ENCODE measurements around the gene EVC2. TPM values are rescaled to one million over a fixed set of nuclear protein-coding genes. Genes with fewer than 3 reads are reported as not detected.

Gene EVC2
- total and polyA plus RNA-seq, 9 of the 15 experiments (the other 6 are each of a cell fraction or from before 2014, with no cell fraction given): 0.03 to 0.55 (median 0.38) TPM; not detected in 1

GRCh38 chr4:5527211-5527610 lies 181.1 kb downstream of the EVC2 start:
- Histone ChIP-seq H3K79me2 (ENCODE audit: control insufficient read depth, insufficient read depth, low read length) (no peaks in the 10 kb centered on the region), H3K4me2 (ENCODE audit: insufficient read depth, low read length) (no peak overlapping the region), H4K20me1 (replicated peaks; ENCODE audit: control insufficient read depth, insufficient read depth, low read length) (no peaks in the 10 kb centered on the region), H3K27me3 (ENCODE audit: control insufficient read depth in 2 of 2, insufficient read depth in 2 of 2, low read length in 2 of 2) (0 out of 5 replicates have a peak, but pooled peaks cover 0 to 3% of the 10 kb centered on the region in 2 experiments), H3K36me3 (ENCODE audit: control insufficient read depth, insufficient read depth, low read length) (no peaks in the 10 kb centered on the region), H3K4me1 (replicated peaks in 1 of 2; ENCODE audit: control insufficient read depth in 2 of 2, insufficient read depth in 2 of 2, low read length in 2 of 2) (no peaks in the 10 kb centered on the region), H3K9me1 (ENCODE audit: control insufficient read depth, insufficient read depth, low read length) (no peaks in the 10 kb centered on the region), H3K9ac (ENCODE audit: insufficient read depth in 1 of 2, low read depth in 2 of 2, low read length in 2 of 2) (no peak overlapping the region), H3K4me3 (no peak overlapping the region), H3K9me3 (replicated peaks; ENCODE audit: control insufficient read depth, insufficient read depth, low read depth, low read length) (no peaks in the 10 kb centered on the region), H2AFZ (ENCODE audit: low read depth, low read length) (no peak overlapping the region), H3K27ac (ENCODE audit: extremely low read depth, low read depth, low read length) (no peak overlapping the region)
- DNase-seq (ENCODE audit: extremely low read depth in 1 of 4, low spot score in 3 of 4): no peak
- ChIA-PET CTCF (ENCODE audit: low intra/inter-chr PET ratio) (no interaction called here), POLR2A (no interaction called here)
- WGBS (ENCODE audit: insufficient coverage, low coverage, missing lambda C conversion rate): 0% methylated on average over 3 of the region's 3 CpGs
- in situ Hi-C loops (cut with MboI) (no loop called here), intact Hi-C loops (cut with micrococcal nuclease) (no loop called here)
- BruUV-seq (replicated peaks): no TSS peak
- no peak for FAIRE-seq
- no peak for ATAC-seq
- no peak for TF ChIP-seq MEF2D (tag; conservative IDR thresholded peaks at IDR 0.05; ENCODE audit: low read depth)
- no peak for TF ChIP-seq GTF2F1 (IDR thresholded peaks at IDR 0.05; ENCODE audit: low read depth, low read length)
- no peak for TF ChIP-seq ZNF175 (CRISPR knock-in tag; IDR thresholded peaks at IDR 0.05; ENCODE audit: low read depth)
- TF ChIP-seq ZEB2 (IDR thresholded peaks at IDR 0.05): no peak
- no peak for TF ChIP-seq RREB1 (CRISPR knock-in tag; IDR thresholded peaks at IDR 0.05)
- TF ChIP-seq JUND (IDR thresholded peaks at IDR 0.05; ENCODE audit: borderline replicate concordance, low read depth, low read length): no peak
- TF ChIP-seq JUND (tag; IDR thresholded peaks at IDR 0.05; ENCODE audit: borderline replicate concordance, low read depth, low read length): no peak
